Psoas muscle (tissue), 8 donors: ENCODE results near the gene POFUT2. TPM values are rescaled to one million over a fixed set of nuclear protein-coding genes. Genes with fewer than 3 reads are reported as not detected.

ENCODE experiments used
- ATAC-seq, 4 donors: fragments of 200-7000 bp; cut with Tn5 transposase; one replicate each; pipeline ENCODE4 v1.9.1; 2020; ENCODE audit warnings: moderate library complexity in 3 of 4, mild to moderate bottlenecking in 2 of 4
- DNase-seq, 2 donors: peaks; one replicate each; pipeline ENCODE4 v3.0.0-alpha.2; 2020
- H3K27ac ChIP-seq: fragments of 200-600 bp; one replicate; pipeline ENCODE4 v1.8.0; 2022
- H3K27me3 ChIP-seq, 3 donors: fragments of 200-600 bp in 1 of 3; one replicate each; pipeline versions ENCODE4 v1.6.1 to v1.8.0; 2013 to 2022; ENCODE audit warnings: low read length in 2 of 3, mild to moderate bottlenecking in 2 of 3, moderate library complexity in 1 of 3; ENCODE audit not compliant: insufficient read depth in 3 of 3
- H3K36me3 ChIP-seq, 2 donors: fragments of 200-600 bp in 1 of 2; one replicate each; pipeline versions ENCODE4 v1.6.1 to v1.8.0; 2013 to 2022; ENCODE audit warnings: low read depth in 1 of 2, mild to moderate bottlenecking in 1 of 2, moderate library complexity in 1 of 2; ENCODE audit not compliant: insufficient read depth in 1 of 2
- H3K4me1 ChIP-seq: fragments of 200-600 bp; one replicate; pipeline ENCODE4 v1.8.0; 2022
- H3K4me3 ChIP-seq: fragments of 200-600 bp; one replicate; pipeline ENCODE4 v1.8.0; 2022; ENCODE audit warnings: mild to moderate bottlenecking
- H3K9me3 ChIP-seq: fragments of 200-600 bp; one replicate; pipeline ENCODE4 v1.8.0; 2022
- WGBS, 3 donors: extraction: QIAGEN DNeasy Blood & Tissue Kit; methylation state at CpG; one replicate each; pipeline versions ENCODE4 v1.1.6 to v1.1.7; 2013; 5-methylcytosine and 5-hydroxymethylcytosine counted together
- intact Hi-C, 2 donors: fragments of 100-400 bp; cut with DNase I; formaldehyde crosslinking; loops; one replicate each; pipeline versions ENCODE4 v1.11.0 to v1.14.2; 2022
- long read RNA-seq, 2 donors: library from polyadenylated mRNA; unstranded; transcript quantifications; one replicate each; pipeline ENCODE4 v2.0.0, GENCODE V29; 2021
- polyA plus RNA-seq, 3 donors: library from polyadenylated mRNA; stranded (reverse); fragments of 200-250 nt; gene quantifications; one replicate each; pipeline ENCODE4 v1.2.3, GENCODE V29; 2013
- total RNA-seq, 4 donors: library from RNA; stranded (reverse); fragmentation: NEBNext Ultra II Directional in 2 of 4; extraction: Animal tissue kit (Norgen Biotek cat#: 25700) in 2 of 4; gene quantifications; one replicate each; pipeline versions ENCODE4 v1.2.1 to v1.2.4, GENCODE V29; 2021 to 2023
- TF ChIP-seq, protein P1 (sequence below): fragments of 200-600 bp; IDR thresholded peaks from one replicate; pipeline ENCODE4 v1.8.0; 2022; ENCODE audit warnings: antibody characterized with exemption
- donor health status: healthy with polysubstance abuse.
- donor health status: DM: no; HTN: no; CAD: no; lungs with moderate emphysema.
- donor health status: Bipolar disorder and iron deficiency.
- donor health status: healthy.
- donor health status: DM: yes; HTN: yes; CAD: no.
- donor health status: DM: no; HTN: no; CAD: no.
- donor health status: DM: no; HTN: no; CAD: no.
- donor health status: DM: yes; HTN: yes; CAD: no.

POFUT2 gene
- 10 to 100 TPM in 2 of 4 donors, 1 to 10 TPM in 2; 5.6 to 13.9 (median 9.4) TPM for total RNA-seq
- polyA plus RNA-seq = 10 to 100 TPM in 2 of 3 donors, 1 to 10 TPM in 1; 8.3 to 13.1 (median 10.8) TPM
- long read RNA-seq, donor 1, partial matches to known transcripts = 1 of 3 reads
- long read RNA-seq, donor 1, other reads (novel, unspliced or antisense) = 2 of 3 reads
- long read RNA-seq, donor 2, transcript POFUT2-203 (9 exons, 2,871 nt) = major isoform, 6 of 13 reads
- long read RNA-seq, donor 2, partial matches to known transcripts = 2 of 13 reads
- long read RNA-seq, donor 2, other reads (novel, unspliced or antisense) = 4 of 13 reads

GRCh38 chr21:45287438-45288391 is at the start of gene POFUT2:
Gene POFUT2, minus strand, starts transcription at chr21:45287895. Its CDS starts 24 bp downstream, at chr21:45287871.
- no peaks in the 10 kb centered on the region for H3K9me3 ChIP-seq
- H3K27ac ChIP-seq = peak within 1 kb of the TSS; percentile 71
- TF ChIP-seq, protein P1, sequence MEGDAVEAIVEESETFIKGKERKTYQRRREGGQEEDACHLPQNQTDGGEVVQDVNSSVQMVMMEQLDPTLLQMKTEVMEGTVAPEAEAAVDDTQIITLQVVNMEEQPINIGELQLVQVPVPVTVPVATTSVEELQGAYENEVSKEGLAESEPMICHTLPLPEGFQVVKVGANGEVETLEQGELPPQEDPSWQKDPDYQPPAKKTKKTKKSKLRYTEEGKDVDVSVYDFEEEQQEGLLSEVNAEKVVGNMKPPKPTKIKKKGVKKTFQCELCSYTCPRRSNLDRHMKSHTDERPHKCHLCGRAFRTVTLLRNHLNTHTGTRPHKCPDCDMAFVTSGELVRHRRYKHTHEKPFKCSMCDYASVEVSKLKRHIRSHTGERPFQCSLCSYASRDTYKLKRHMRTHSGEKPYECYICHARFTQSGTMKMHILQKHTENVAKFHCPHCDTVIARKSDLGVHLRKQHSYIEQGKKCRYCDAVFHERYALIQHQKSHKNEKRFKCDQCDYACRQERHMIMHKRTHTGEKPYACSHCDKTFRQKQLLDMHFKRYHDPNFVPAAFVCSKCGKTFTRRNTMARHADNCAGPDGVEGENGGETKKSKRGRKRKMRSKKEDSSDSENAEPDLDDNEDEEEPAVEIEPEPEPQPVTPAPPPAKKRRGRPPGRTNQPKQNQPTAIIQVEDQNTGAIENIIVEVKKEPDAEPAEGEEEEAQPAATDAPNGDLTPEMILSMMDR = no peak
- H3K4me1 ChIP-seq = peaks cover 16% of the 10 kb centered on the region
- no peaks in the 10 kb centered on the region for H3K27me3 ChIP-seq
- intact Hi-C loops = loop anchor here (5.0 to 10.0 kb wide), 3 partner anchors 145 to 345 kb away; partner anchors contain the start of gene SLX9 (in 2 of the 2)
- ATAC-seq = peak; percentile 92 to 96 (median 94)
- WGBS, 3 donors = 1% methylated on average over 72 to 90 of the region's 90 CpGs
- H3K36me3 ChIP-seq = peaks cover 2 to 33% of the 10 kb centered on the region in 2 donors
- H3K4me3 ChIP-seq = peak within 1 kb of the TSS; percentile 75
- DNase-seq = peak; percentile 97 to 99

GRCh38 chr21:45336870-45337269 is 49.2 kb upstream of the POFUT2 start:
- Histone ChIP-seq H3K27me3 (peaks cover 0 to 28% (median 2%) of the 10 kb centered on the region in 3 donors), H3K27ac (no peak overlapping the region), H3K36me3 (no peaks in the 10 kb centered on the region), H3K4me3 (no peak overlapping the region), H3K9me3 (no peaks in the 10 kb centered on the region), H3K4me1 (no peaks in the 10 kb centered on the region)
- TF ChIP-seq, protein P1 = no peak
- ATAC-seq (peak in 1 of 4 donors; percentile 26), DNase-seq (peak; percentile 12 to 40)
- intact Hi-C loops = no loop called here
- WGBS, 3 donors = 21 to 32% (median 29%) methylated on average over 6 to 8 of the region's 8 CpGs

DNA sequence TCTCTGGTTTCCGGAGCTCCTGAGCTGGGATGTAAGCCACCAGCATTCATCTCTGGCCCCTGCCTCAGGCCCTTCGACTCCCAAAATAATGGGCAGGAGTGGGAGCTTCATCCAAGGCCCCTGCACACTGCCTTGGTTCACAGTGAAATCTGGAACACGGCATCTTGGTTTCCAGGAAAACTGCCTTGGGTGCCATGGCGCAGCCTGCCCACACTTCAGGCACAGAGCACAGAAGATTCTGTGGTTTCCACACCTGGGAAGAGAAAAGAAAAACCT is 48.8 kb upstream of the POFUT2 start:
- Histone ChIP-seq H3K9me3 (no peaks in the 10 kb centered on the region), H3K4me3 (no peak overlapping the region), H3K27me3 (peaks cover 0 to 26% (median 2%) of the 10 kb centered on the region in 3 donors), H3K4me1 (no peaks in the 10 kb centered on the region), H3K36me3 (no peaks in the 10 kb centered on the region), H3K27ac (no peak overlapping the region)
- ATAC-seq = no peak
- no peak for DNase-seq
- WGBS, 3 donors = 85 to 93% (median 88%) methylated on average over 4 of the region's 4 CpGs
- TF ChIP-seq, protein P1 = no peak
- intact Hi-C loops = no loop called here

GRCh38 chr21:45335761-45336534 is 48.3 kb upstream of the POFUT2 start:
- intact Hi-C loops = no loop called here
- whole genome bisulfite sequencing, 3 donors = 82 to 87% (median 83%) methylated on average over 17 to 19 of the region's 19 CpGs
- DNase-seq = peak in 1 of 2 donors; percentile 48

More at GRCh38 chr21:45335761-45336534, 48.3 kb upstream of the POFUT2 start:
- Histone ChIP-seq H3K27me3 (peaks cover 0 to 26% (median 2%) of the 10 kb centered on the region in 3 donors), H3K4me3 (no peak overlapping the region), H3K27ac (no peak overlapping the region), H3K9me3 (no peaks in the 10 kb centered on the region), H3K4me1 (no peaks in the 10 kb centered on the region), H3K36me3 (no peaks in the 10 kb centered on the region)
- TF ChIP-seq, protein P1 = no peak
- ATAC-seq = no peak
